HEK293 (cell line): ENCODE measurements around the gene STMN1.
"Not testable (repeated sequence)": the region's sequence is repeated elsewhere in the genome, so short reads cannot be mapped to it uniquely, and the experiment has no call there.

ENCODE experiments used
- CTCF ChIA-PET: fragments of 350-600 bp; formaldehyde crosslinking; extraction: SDS; loops from one replicate; lab custom pipeline; 2021; ENCODE audit warnings: antibody characterized with exemption; lab: Yijun Ruan, JAX
- POLR2A ChIA-PET: fragments of 300-600 bp; formaldehyde crosslinking; extraction: SDS; loops from one replicate; lab custom pipeline; 2020; ENCODE audit warnings: antibody characterized with exemption, inconsistent platforms; lab: Yijun Ruan, JAX
- H3K27ac ChIP-seq: fragments of 200-500 bp; sonication (Bioruptor generic); 2 replicates; pipeline ENCODE4 v1.5.1; 2014; ENCODE audit warnings: low read depth, low read length, control low read depth, inconsistent platforms; ENCODE audit errors: extremely low read depth
- H3K36me3 ChIP-seq, 2 experiments: fragments of 200-500 bp in 1 of 2; sonication (Bioruptor generic) in 1 of 2; 1 replicate in 1 of 2; 2 replicates in 1 of 2; pipeline ENCODE4 v1.5.1; 2014 to 2017; ENCODE audit warnings: inconsistent platforms in 2 of 2, low read length in 2 of 2; ENCODE audit not compliant: control insufficient read depth in 2 of 2, insufficient read depth in 1 of 2
- H3K4me1 ChIP-seq: fragments of 200-500 bp; sonication (Bioruptor generic); 2 replicates; pipeline ENCODE4 v1.5.1; 2014; ENCODE audit warnings: mild to moderate bottlenecking, low read length, inconsistent platforms; ENCODE audit not compliant: control insufficient read depth, insufficient read depth
- H3K4me3 ChIP-seq: 2 replicates; pipeline ENCODE4 v1.5.1; 2011; ENCODE audit warnings: low read depth, mild to moderate bottlenecking, control low read depth, low read length, moderate library complexity
- H3K9me3 ChIP-seq: fragments of 200-500 bp; sonication (Bioruptor generic); 2 replicates; pipeline ENCODE4 v1.5.1; 2014; ENCODE audit warnings: low read depth, low read length, inconsistent platforms; ENCODE audit not compliant: control insufficient read depth, insufficient read depth
- KLF1 ChIP-seq: fragments of 450-650 bp; formaldehyde crosslinking; IDR thresholded peaks from 2 replicates; pipeline ENCODE4 v1.5.1; 2016; ENCODE audit warnings: missing biosample characterization, missing genetic modification characterization
- KLF16 ChIP-seq: fragments of 450-650 bp; formaldehyde crosslinking; IDR thresholded peaks from 2 replicates; pipeline ENCODE4 v1.5.1; 2017; ENCODE audit warnings: missing biosample characterization, missing genetic modification characterization
- ZNF112 ChIP-seq: fragments of 450-650 bp; formaldehyde crosslinking; IDR thresholded peaks from 2 replicates; pipeline ENCODE4 v1.5.0; 2017; ENCODE audit warnings: missing biosample characterization, missing genetic modification characterization
- ZNF202 ChIP-seq: fragments of 450-650 bp; formaldehyde crosslinking; IDR thresholded peaks from 2 replicates; pipeline ENCODE4 v1.5.1; 2016; ENCODE audit warnings: missing biosample characterization, missing genetic modification characterization, borderline replicate concordance
- ZNF664 ChIP-seq: fragments of 450-650 bp; formaldehyde crosslinking; IDR thresholded peaks from 2 replicates; pipeline ENCODE4 v1.5.1; 2016; ENCODE audit warnings: missing biosample characterization, missing genetic modification characterization
- ZNF830 ChIP-seq: fragments of 450-650 bp; IDR thresholded peaks from 2 replicates; pipeline ENCODE4 v1.5.0; 2018; ENCODE audit warnings: missing biosample characterization, missing genetic modification characterization, low read depth, mild to moderate bottlenecking, moderate library complexity
- TF ChIP-seq, protein P1 (sequence below): fragments of 450-650 bp; formaldehyde crosslinking; IDR thresholded peaks from 2 replicates; pipeline ENCODE4 v1.5.1; 2016; ENCODE audit warnings: missing biosample characterization, missing genetic modification characterization
- TF ChIP-seq, protein P2 (sequence below): fragments of 450-650 bp; formaldehyde crosslinking; IDR thresholded peaks from 2 replicates; pipeline ENCODE4 v1.5.1; 2016; ENCODE audit warnings: missing biosample characterization, missing genetic modification characterization
- TF ChIP-seq, protein P3 (sequence below): fragments of 450-650 bp; formaldehyde crosslinking; IDR thresholded peaks from 2 replicates; pipeline ENCODE4 v1.5.1; 2016; ENCODE audit warnings: missing biosample characterization, missing genetic modification characterization, low read depth

STMN1 gene

DNA sequence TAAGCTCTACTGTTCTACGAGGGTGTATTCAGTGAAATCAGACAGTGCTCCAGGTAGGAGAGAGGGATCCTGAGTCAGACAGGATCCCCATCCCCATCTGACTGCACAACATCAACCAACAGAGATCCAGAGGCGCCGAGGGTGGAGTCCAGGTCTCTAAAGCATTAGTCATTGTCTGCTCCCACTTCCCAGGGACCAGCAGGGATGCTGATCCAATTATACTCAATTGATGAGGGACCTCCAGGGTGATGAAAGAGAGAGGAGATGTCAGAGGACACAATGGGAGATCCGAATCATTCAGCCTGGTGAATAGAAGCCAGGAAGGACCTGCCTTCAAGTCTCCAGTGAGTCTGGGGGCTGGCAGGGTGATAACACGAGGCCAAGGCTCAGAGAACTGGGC lies 39.5 kb upstream of the STMN1 start:
- H3K9me3 ChIP-seq = no peaks in the 10 kb centered on the region
- POLR2A ChIA-PET = no interaction called here
- CTCF ChIA-PET = no interaction called here

DNA sequence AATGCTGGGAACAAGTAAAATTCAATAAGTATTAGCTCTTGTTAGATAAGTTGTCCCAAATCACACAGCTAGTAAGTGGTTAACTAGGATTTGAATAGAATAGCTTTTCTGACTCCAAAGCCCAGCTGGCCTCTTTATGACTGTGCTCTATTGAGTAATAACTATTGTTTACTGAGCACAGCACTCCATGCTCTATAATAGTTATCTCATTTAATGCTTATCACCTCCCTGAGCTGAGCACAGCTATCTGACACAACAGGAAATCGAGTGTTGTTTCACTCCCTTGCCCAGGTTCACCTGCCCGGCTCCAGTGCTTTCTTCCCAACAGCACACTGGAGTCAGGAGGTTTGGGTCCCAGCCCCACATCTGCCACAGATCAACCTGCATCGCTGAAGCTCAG lies 38.8 kb upstream of the STMN1 start:
- Histone ChIP-seq H3K36me3 (no peaks in the 10 kb centered on the region), H3K9me3 (no peaks in the 10 kb centered on the region), H3K27ac (no peak overlapping the region), H3K4me1 (no peaks in the 10 kb centered on the region), H3K4me3 (no peak overlapping the region)
- no peak for TF ChIP-seq ZNF830
- TF ChIP-seq, protein P1, sequence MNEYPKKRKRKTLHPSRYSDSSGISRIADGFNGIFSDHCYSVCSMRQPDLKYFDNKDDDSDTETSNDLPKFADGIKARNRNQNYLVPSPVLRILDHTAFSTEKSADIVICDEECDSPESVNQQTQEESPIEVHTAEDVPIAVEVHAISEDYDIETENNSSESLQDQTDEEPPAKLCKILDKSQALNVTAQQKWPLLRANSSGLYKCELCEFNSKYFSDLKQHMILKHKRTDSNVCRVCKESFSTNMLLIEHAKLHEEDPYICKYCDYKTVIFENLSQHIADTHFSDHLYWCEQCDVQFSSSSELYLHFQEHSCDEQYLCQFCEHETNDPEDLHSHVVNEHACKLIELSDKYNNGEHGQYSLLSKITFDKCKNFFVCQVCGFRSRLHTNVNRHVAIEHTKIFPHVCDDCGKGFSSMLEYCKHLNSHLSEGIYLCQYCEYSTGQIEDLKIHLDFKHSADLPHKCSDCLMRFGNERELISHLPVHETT (tag by site-specific recombination) = no peak
- TF ChIP-seq ZNF664 (tag by site-specific recombination) = 0 out of 2 replicates have a peak, but pooled peaks have one; percentile 20
- ChIA-PET CTCF (no interaction called here), POLR2A (interaction anchor here (0.8 kb wide), 1 partner anchor 397 kb away, joined by 6 read pairs; no protein-coding TSS in a partner anchor)

More for the DNA sequence above, 39.5 kb upstream of the STMN1 start:
- H3K36me3 ChIP-seq = no peaks in the 10 kb centered on the region
- H3K27ac ChIP-seq = no peak overlapping the region
- H3K4me1 ChIP-seq = no peaks in the 10 kb centered on the region
- TF ChIP-seq ZNF112 (tag by site-specific recombination) = no peak
- no peak overlapping the region for H3K4me3 ChIP-seq

DNA sequence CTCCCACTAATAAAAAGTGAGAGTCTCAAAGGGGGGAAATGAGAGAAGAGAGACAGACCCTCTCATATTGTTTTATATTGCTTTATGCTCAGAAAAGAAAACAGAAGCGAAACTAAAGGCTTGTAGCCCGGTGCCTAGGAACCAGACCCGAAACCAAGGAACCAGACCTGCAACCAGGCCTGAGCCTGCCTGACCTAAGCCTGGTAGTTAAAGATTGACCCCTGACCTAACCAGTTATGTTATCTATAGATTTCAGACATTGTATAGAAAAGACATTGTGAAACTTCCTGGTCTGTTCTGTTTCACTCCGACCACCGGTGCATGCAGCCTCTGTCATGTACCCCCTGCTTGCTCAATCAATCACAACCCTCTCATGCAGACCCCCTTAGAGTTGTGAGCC lies 37.3 kb upstream of the STMN1 start:
- H3K9me3 ChIP-seq, POLR2A ChIA-PET, H3K4me1 ChIP-seq, H3K27ac ChIP-seq, H3K4me3 ChIP-seq, H3K36me3 ChIP-seq: not testable (repeated sequence)
- CTCF ChIA-PET = interaction anchor here (0.7 kb wide), 1 partner anchor 535 kb away, joined by 3 read pairs; no protein-coding TSS in a partner anchor

DNA sequence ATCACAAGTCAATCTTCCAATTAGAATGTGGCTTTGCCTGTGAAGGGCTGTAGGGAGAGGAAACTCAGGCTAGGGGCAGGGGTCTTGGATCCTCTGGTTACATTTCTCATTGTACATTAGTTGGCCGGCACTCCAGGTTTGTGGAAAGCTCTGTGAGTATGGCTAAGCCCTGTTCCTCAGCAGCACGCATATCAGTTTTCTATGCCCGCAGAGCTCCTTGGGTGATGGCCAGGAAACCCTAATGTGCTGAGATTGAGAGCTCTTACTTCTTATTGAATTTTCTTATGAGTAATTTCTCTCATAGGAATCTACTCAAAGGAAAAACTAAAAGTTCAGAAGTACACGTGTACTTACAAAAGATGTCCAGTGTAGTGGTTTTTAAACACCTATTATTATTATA lies 30.7 kb upstream of the STMN1 start:
- Histone ChIP-seq H3K36me3 (no peaks in the 10 kb centered on the region), H3K27ac (no peak overlapping the region), H3K4me1 (no peaks in the 10 kb centered on the region), H3K9me3 (no peaks in the 10 kb centered on the region), H3K4me3 (no peak overlapping the region)
- ChIA-PET CTCF (interaction anchor here (0.6 kb wide), 1 partner anchor 86 kb away, joined by 3 read pairs; no protein-coding TSS in a partner anchor), POLR2A (interaction anchor here (0.5 kb wide), 1 partner anchor 306 kb away, joined by 5 read pairs; no protein-coding TSS in a partner anchor)
- no peak for TF ChIP-seq KLF16 (tag by site-specific recombination)

DNA sequence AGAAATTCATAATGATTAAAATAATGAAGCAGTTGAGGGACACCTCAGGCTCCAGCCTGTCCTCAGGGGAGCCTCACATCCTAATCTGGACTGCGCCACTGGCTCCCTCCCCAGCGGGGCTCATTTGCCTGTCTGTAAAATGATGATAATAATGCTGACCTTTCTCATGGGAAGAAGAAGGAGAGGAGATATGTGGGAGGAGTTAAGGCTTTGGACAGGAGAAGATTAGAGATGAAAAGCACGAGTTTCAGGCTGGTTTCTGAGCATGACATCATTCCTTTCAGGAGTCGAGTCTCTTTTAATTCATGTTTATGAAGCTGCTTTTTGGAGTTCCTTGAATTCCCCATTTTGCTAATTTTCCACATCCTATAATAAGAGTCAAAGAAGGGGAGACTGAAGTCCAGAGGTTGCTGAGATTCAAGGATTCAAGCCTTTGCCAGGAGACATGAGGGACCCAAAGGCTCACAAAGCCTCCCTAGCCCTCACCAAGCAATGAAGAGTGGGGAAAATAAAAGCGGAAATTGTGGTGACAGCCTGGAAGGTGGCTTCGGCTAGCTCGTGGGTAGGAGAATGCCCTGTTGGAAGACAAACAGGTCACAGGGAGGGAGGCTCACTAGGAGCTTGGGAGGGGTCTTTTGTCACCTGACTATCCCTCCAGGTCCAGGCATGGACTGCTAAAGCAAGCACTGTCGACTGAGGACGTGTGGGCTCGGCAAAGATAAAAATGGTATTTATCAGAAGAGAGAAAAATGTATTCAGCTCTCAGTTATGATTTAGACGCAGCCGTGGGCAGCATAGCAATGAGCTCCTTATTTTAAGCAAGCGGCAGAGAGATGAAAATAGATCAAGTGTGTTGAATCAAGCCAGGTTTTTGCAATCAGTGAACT lies 27.5 kb upstream of the STMN1 start:
- no peaks in the 10 kb centered on the region for H3K4me1 ChIP-seq
- TF ChIP-seq KLF1 (tag by site-specific recombination) (no peak), ZNF202 (tag by site-specific recombination) (no peak)
- TF ChIP-seq, protein P2, sequence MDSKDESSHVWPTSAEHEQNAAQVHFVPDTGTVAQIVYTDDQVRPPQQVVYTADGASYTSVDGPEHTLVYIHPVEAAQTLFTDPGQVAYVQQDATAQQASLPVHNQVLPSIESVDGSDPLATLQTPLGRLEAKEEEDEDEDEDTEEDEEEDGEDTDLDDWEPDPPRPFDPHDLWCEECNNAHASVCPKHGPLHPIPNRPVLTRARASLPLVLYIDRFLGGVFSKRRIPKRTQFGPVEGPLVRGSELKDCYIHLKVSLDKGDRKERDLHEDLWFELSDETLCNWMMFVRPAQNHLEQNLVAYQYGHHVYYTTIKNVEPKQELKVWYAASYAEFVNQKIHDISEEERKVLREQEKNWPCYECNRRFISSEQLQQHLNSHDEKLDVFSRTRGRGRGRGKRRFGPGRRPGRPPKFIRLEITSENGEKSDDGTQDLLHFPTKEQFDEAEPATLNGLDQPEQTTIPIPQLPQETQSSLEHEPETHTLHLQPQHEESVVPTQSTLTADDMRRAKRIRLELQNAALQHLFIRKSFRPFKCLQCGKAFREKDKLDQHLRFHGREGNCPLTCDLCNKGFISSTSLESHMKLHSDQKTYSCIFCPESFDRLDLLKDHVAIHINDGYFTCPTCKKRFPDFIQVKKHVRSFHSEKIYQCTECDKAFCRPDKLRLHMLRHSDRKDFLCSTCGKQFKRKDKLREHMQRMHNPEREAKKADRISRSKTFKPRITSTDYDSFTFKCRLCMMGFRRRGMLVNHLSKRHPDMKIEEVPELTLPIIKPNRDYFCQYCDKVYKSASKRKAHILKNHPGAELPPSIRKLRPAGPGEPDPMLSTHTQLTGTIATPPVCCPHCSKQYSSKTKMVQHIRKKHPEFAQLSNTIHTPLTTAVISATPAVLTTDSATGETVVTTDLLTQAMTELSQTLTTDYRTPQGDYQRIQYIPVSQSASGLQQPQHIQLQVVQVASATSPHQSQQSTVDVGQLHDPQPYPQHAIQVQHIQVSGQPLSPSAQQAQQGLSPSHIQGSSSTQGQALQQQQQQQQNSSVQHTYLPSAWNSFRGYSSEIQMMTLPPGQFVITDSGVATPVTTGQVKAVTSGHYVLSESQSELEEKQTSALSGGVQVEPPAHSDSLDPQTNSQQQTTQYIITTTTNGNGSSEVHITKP (tag by site-specific recombination) = peak; percentile 91
- TF ChIP-seq, protein P3, sequence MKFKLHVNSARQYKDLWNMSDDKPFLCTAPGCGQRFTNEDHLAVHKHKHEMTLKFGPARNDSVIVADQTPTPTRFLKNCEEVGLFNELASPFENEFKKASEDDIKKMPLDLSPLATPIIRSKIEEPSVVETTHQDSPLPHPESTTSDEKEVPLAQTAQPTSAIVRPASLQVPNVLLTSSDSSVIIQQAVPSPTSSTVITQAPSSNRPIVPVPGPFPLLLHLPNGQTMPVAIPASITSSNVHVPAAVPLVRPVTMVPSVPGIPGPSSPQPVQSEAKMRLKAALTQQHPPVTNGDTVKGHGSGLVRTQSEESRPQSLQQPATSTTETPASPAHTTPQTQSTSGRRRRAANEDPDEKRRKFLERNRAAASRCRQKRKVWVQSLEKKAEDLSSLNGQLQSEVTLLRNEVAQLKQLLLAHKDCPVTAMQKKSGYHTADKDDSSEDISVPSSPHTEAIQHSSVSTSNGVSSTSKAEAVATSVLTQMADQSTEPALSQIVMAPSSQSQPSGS (tag by site-specific recombination) = peak; percentile 87

More for the DNA sequence above, 27.5 kb upstream of the STMN1 start:
- Histone ChIP-seq H3K36me3 (no peaks in the 10 kb centered on the region), H3K4me3 (no peak overlapping the region), H3K27ac (no peak overlapping the region), H3K9me3 (no peaks in the 10 kb centered on the region)
- ChIA-PET POLR2A (interaction anchor here (1.6 kb wide), 1 partner anchor 11 kb away, joined by 5 read pairs; no protein-coding TSS in a partner anchor), CTCF (interaction anchor here (1.2 kb wide), 1 partner anchor 64 kb away, joined by 4 read pairs; the partner anchor contains the start of gene PAFAH2)
